ENCODE measurements around the gene SACS.
"Not testable (repeated sequence)": the region's sequence is repeated elsewhere in the genome, so short reads cannot be mapped to it uniquely, and the experiment has no call there.

SACS gene

DNA sequence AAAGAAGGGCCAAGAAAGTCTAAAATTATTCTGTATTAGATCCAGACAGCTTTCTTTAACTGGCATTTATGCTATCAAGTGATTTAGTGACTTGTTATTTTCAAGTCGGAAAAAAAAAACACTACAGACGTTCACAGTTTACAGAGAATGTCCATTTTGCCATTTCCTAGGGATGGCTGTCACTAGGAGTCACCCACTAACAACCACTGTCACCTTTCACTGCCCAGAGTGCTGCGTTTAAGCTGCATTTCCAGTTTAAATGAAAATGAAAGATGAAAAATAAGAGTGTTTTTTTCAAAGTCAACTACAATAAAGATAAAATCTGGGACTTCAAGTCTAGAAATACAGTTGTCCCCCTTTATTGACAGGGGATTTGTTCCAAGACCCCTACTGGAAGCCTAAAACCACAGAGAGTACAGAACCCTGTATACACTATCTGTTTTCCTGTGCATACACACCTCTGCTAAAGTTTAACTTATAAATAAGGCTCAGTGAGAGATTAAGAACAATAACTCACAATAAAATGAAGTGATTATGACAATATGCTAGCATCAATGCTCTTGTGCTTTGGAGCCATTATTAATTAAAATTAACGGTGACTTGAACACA lies 112.5 kb downstream of the SACS start:
- Histone ChIP-seq H3K36me3 (ENCODE audit: insufficient read depth, low read depth, low read length) (no peaks in the 10 kb centered on the region), H3K9me3 (ENCODE audit: insufficient read depth, low read depth, low read length) (no peaks in the 10 kb centered on the region), H3K4me1 (ENCODE audit: insufficient read depth, low read length) (no peaks in the 10 kb centered on the region; the same call in 1 of the 2 replicates), H3K27ac (ENCODE audit: low read length) (no peak overlapping the region), H3K4me3 (ENCODE audit: low read length) (no peak overlapping the region), H3K27me3 (ENCODE audit: insufficient read depth, low read length) (no peaks in the 10 kb centered on the region), H3K9ac (ENCODE audit: low read depth, low read length) (no peak overlapping the region)

DNA sequence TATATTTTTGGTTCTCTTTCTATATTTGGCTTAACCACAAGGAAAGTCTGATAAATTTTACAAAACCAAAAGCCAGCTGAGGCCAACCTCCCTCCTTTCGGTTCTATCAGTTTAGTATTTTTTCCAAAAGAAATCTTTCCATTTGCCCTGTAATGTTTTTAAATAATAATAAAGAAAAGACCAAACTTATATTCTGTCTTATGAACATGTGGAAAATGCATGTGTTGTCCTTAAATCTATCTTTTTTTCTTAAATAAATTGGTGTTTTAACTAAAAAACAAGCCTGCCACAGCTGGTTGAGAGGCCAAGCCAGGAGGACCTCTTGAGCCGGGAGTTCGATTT lies 113.6 kb downstream of the SACS start:
- no peaks in the 10 kb centered on the region for H3K36me3 ChIP-seq (ENCODE audit: insufficient read depth, low read depth, low read length)
- H3K27me3 ChIP-seq (ENCODE audit: insufficient read depth, low read length): no peaks in the 10 kb centered on the region
- H3K9me3 ChIP-seq (ENCODE audit: insufficient read depth, low read depth, low read length): no peaks in the 10 kb centered on the region
- H3K27ac ChIP-seq (ENCODE audit: low read length): no peak overlapping the region
- no peak overlapping the region for H3K9ac ChIP-seq (ENCODE audit: low read depth, low read length)
- H3K4me1 ChIP-seq (ENCODE audit: insufficient read depth, low read length): no peaks in the 10 kb centered on the region; the same call in 1 of the 2 replicates
- H3K4me3 ChIP-seq (ENCODE audit: low read length): no peak overlapping the region

DNA sequence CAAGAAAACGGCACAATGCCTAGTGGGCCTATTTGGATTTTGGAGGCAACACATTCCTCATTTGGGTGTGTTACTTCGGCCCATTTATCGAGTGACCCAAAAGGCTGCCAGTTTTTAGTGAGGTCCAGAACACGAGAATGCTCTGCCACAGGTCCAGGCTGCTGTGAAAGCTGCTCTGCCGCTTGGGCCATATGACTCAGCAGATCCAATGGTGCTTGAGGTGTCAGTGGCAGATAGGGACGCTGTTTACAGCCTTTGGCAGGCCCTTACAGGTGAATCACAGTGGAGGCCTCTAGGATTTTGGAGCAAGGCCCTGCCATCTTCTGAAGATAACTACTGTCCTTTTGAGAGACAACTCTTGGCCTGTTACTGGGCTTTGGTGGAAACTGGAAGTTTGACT lies 118.7 kb downstream of the SACS start:
- not testable (repeated sequence) for H3K9ac ChIP-seq (ENCODE audit: low read depth, low read length); H3K9me3 ChIP-seq (ENCODE audit: insufficient read depth, low read depth, low read length); H3K4me1 ChIP-seq (ENCODE audit: insufficient read depth, low read length); H3K4me3 ChIP-seq (ENCODE audit: low read length); H3K27me3 ChIP-seq (ENCODE audit: insufficient read depth, low read length); H3K36me3 ChIP-seq (ENCODE audit: insufficient read depth, low read depth, low read length); H3K27ac ChIP-seq (ENCODE audit: low read length)

DNA sequence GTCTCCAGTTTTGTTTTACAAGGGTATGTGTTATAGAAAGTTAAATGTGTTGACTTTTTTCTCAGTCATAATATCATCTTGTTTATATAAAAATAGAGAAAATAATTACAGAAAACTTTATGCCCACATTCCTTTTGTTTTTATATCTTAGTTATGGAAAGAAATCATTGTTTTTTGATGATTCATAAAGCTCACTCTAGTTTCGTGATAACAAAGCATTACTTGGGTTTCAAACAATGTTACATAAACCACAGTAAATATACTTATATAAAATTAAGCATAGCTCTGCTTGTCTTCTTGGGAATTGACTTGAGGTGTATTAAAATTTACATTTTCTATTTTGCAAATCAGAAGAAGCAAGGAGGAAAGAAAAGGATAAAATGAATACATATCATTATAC lies 140.9 kb downstream of the SACS start:
- no peak overlapping the region for H3K4me3 ChIP-seq (ENCODE audit: low read length)
- no peaks in the 10 kb centered on the region for H3K36me3 ChIP-seq (ENCODE audit: insufficient read depth, low read depth, low read length)
- no peak overlapping the region for H3K27ac ChIP-seq (ENCODE audit: low read length)
- H3K9ac ChIP-seq (ENCODE audit: low read depth, low read length): no peak overlapping the region
- no peaks in the 10 kb centered on the region for H3K4me1 ChIP-seq (ENCODE audit: insufficient read depth, low read length)
- no peaks in the 10 kb centered on the region for H3K27me3 ChIP-seq (ENCODE audit: insufficient read depth, low read length)
- no peaks in the 10 kb centered on the region; the same call in 1 of the 2 replicates for H3K9me3 ChIP-seq (ENCODE audit: insufficient read depth, low read depth, low read length)

DNA sequence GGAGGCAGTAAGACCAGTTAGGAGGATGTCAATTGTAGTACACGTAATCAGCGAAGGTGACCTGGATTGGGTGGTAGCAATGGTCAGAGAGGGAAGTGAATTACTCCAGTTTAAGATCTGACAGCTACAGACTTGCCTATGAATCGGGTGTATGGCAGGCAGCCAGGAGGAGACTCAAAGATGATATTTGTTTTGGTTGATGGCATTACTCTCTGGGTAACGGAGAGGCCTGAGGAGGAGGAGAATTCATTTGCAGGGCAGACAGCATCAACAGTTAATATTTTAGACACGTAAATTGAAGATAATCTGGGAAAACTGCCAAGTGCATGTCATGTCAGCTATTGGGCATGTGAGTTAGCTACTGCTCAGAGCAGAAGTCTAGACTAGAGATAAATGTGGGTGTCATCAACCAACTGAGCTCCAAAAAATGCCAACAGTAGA lies 143.6 kb downstream of the SACS start:
- no peaks in the 10 kb centered on the region for H3K36me3 ChIP-seq (ENCODE audit: insufficient read depth, low read depth, low read length)
- H3K27ac ChIP-seq (ENCODE audit: low read length): no peak overlapping the region
- no peak overlapping the region for H3K4me3 ChIP-seq (ENCODE audit: low read length)
- H3K9ac ChIP-seq (ENCODE audit: low read depth, low read length): no peak overlapping the region
- no peaks in the 10 kb centered on the region for H3K27me3 ChIP-seq (ENCODE audit: insufficient read depth, low read length)
- no peaks in the 10 kb centered on the region for H3K9me3 ChIP-seq (ENCODE audit: insufficient read depth, low read depth, low read length)
- H3K4me1 ChIP-seq (ENCODE audit: insufficient read depth, low read length): no peaks in the 10 kb centered on the region

DNA sequence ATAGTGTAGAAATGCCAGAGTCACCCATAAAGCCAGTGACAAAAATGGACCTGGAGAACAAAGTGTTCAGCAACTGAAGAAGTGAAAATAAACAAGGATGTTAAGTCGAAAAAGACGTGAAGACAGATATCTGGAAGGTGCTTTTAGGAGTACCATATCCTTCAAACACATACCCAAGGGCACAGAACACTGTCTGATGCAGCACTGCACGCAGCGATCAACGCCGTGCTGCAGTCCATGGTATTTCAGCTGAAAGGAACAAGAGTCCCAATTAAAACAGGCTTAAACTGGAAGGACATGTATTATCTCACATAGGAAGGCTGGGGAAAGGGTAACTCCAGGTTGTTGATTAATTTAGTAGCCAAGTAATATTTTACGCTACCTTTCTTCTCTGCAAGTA lies 144.5 kb downstream of the SACS start:
- H3K27me3 ChIP-seq (ENCODE audit: insufficient read depth, low read length): no peaks in the 10 kb centered on the region
- H3K36me3 ChIP-seq (ENCODE audit: insufficient read depth, low read depth, low read length): no peaks in the 10 kb centered on the region
- no peak overlapping the region for H3K27ac ChIP-seq (ENCODE audit: low read length)
- H3K4me1 ChIP-seq (ENCODE audit: insufficient read depth, low read length): no peaks in the 10 kb centered on the region
- H3K9me3 ChIP-seq (ENCODE audit: insufficient read depth, low read depth, low read length): no peaks in the 10 kb centered on the region
- H3K9ac ChIP-seq (ENCODE audit: low read depth, low read length): no peak overlapping the region
- H3K4me3 ChIP-seq (ENCODE audit: low read length): no peak overlapping the region

DNA sequence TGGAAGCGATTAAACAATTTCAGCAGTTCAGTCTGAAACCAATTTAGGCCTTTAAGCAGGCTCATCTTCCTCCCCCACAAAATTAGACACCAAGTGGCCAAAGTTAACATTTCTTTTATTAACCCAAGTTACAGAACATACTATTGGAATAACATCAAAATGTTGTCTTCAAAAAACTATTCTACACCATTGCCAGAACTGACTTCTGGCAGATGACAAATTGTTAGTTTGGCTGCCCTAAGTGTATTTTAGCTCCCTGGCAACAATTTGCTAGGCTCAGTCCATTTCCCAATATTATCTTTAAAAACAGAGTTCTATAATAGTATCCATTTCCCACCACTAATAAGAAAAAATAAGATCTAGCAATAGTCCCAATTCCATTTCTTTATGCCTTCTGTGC lies 144.9 kb downstream of the SACS start:
- no peaks in the 10 kb centered on the region for H3K4me1 ChIP-seq (ENCODE audit: insufficient read depth, low read length)
- H3K9ac ChIP-seq (ENCODE audit: low read depth, low read length): no peak overlapping the region
- H3K9me3 ChIP-seq (ENCODE audit: insufficient read depth, low read depth, low read length): no peaks in the 10 kb centered on the region
- no peaks in the 10 kb centered on the region for H3K27me3 ChIP-seq (ENCODE audit: insufficient read depth, low read length)
- no peak overlapping the region for H3K4me3 ChIP-seq (ENCODE audit: low read length)
- H3K27ac ChIP-seq (ENCODE audit: low read length): no peak overlapping the region
- no peaks in the 10 kb centered on the region for H3K36me3 ChIP-seq (ENCODE audit: insufficient read depth, low read depth, low read length)

DNA sequence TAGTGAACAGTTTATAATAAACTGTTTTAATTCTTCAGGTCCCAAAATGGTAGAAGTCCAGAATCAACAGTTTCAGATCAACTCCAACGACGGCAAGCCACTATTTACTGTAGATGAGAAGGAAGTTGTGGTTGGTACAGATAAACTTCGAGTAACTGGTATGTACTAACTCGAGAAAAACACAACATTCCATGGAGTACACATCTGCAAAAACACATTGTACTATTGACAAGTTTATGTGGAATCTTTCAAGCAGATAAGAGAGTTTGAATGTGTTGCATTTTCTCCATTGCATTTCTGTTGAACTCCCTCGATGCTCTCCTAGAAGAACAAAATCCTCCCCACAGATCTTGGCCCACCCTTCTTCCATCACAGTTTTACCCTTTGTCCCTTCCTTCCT lies 154.2 kb downstream of the SACS start:
- Histone ChIP-seq H3K36me3 (ENCODE audit: insufficient read depth, low read depth, low read length) (no peaks in the 10 kb centered on the region), H3K4me1 (ENCODE audit: insufficient read depth, low read length) (no peaks in the 10 kb centered on the region), H3K9ac (ENCODE audit: low read depth, low read length) (no peak overlapping the region), H3K27ac (ENCODE audit: low read length) (no peak overlapping the region), H3K4me3 (ENCODE audit: low read length) (no peak overlapping the region), H3K9me3 (ENCODE audit: insufficient read depth, low read depth, low read length) (peaks cover 6% of the 10 kb centered on the region; the same call in 1 of the 2 replicates), H3K27me3 (ENCODE audit: insufficient read depth, low read length) (no peaks in the 10 kb centered on the region)
